HG03432 (cell line): ENCODE measurements around the gene REM1.
"Not testable (repeated sequence)": the region's sequence is repeated elsewhere in the genome, so short reads cannot be mapped to it uniquely, and the experiment has no call there.

ENCODE experiments used
- ATAC-seq: cut with Tn5 transposase; IDR thresholded peaks from one replicate; pipeline ENCODE4 v1.9.1; 2021; ENCODE audit warnings: mild to moderate bottlenecking, moderate library complexity; ENCODE audit not compliant: unreplicated experiment

REM1 gene

DNA sequence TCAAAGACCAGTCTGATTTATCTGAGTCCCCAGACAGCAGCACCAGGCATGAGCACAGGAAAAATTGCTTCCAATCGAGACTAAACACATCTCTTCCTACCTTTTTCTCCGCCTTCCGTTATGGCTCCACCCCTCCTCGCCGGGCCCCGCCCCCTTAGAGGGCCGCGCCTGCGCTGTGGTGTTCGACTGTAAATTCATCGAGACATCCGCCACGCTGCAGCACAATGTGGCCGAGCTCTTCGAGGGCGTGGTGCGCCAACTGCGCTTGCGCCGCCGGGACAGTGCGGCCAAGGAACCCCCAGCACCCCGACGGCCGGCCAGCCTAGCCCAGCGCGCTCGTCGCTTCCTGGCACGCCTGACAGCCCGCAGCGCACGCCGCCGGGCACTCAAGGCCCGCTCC lies 8.9 kb downstream of the REM1 start:
- ATAC-seq: no peak

DNA sequence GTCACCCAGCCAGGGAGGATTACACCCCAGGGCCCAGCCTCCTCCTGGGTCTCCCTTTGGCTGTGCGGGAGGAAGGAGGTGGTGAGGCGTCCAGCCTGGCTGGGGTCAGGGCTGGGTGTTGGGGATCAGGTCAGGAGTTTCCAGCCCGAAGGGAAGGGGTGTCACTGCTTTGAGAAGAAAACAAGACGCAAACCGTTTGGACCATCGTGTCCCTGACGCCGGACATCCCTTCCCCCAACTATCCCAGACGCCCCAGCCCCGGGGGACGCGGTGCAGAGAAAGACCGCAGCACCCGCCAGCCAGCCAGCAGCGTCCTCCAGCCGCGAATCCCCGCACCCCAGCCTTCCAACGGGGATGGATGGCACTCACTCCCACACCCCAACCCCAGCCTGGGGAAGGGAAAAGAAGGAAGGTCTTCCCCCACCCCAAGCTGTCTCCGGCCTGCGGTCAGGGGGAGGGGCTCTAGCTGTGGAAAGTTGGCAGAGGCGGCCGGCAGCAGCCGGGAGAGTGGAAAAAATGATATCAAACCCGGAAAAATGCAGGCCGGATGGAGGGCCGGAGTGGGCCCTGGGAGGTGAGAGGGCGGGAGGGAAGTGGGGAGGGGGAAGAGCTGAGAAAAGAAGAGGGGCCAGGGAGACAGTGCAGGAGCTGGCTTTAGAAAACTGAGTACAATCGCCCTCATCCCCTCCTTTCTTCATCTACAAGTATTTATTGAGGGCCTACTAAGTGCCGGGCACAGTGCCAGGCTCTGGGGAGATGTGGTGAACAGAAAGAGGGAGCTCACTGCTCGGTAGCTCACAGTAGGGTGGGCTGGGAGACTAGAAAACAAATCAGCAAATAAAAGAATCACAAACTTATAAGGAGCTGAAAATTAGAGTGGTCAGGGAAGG lies 10.6 kb downstream of the REM1 start:
- ATAC-seq: no peak

DNA sequence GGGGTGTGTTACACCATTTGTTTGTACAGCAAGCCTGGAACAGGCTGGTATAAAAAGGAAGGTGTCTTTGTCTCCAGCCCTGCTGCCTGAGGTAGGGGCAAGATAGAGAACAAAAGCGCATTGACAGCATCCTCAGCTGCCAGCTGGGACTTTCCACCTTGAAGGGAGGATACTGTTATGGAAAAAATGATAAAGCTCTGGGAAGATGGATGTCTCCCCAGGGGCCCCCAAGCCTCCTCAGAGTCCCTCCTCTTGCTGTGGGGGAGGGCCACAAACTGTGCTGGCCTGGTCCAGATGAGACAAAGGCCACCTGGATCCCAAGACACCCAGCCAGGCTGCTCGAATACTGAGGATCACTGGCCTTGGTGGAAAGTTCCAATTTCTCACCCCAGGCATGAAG lies 13.0 kb downstream of the REM1 start:
- no peak for ATAC-seq

DNA sequence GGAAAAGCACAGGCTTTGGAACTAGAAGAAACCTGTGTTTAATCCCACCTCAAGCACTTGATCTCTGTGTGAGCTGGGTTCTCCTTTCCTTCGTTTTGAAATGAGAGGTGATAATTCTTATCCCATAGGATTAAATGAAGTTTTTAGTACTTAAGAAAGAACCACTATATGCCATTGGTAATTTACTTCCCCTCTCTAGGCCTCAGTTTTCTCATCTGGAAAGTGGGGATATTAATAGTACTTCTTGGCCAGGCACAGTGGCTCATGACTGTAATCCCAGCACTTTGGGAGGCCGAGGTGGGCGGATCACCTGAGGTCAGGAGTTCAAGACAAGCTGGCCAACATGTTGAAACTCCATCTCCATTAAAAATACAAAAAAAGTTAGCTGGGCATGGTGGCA lies 14.1 kb downstream of the REM1 start:
- ATAC-seq: no peak

DNA sequence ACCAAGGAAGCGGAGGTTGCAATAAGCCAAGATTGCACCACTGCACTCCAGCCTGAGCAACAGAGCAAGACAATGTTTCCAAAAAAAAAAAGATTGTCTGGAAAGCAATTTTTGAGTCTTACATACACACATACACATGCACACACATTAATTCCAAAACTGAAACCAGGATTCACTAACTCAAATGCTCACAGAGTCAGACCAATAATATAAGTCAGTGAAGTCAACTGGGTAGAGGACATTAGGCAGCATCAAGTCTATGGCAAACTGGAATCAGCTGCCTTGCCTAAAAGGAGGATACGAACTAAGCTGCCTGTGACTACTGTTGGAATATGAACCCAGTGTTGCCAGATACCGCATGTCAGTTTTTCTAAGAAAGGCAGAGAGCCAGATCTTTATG lies 15.7 kb downstream of the REM1 start:
- ATAC-seq: no peak

DNA sequence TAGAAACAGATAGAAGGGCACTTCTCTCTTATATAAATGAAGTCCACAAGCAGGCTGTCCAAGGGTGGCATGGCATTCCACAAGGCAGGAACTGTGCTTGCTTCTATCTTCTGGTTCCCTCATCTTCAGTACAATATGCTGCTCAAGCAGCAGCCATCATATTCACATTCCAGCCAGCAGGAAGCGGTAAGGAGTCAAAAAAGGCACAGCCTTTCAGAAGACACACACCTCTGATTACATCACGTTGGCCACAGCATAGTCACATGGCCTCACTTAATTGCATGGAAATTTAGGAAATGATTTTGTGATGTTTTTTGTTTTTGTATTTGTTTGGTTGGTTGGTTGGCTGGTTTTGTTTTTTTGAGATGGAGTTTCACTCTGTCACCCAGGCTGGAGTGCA lies 19.0 kb downstream of the REM1 start:
- ATAC-seq: no peak

DNA sequence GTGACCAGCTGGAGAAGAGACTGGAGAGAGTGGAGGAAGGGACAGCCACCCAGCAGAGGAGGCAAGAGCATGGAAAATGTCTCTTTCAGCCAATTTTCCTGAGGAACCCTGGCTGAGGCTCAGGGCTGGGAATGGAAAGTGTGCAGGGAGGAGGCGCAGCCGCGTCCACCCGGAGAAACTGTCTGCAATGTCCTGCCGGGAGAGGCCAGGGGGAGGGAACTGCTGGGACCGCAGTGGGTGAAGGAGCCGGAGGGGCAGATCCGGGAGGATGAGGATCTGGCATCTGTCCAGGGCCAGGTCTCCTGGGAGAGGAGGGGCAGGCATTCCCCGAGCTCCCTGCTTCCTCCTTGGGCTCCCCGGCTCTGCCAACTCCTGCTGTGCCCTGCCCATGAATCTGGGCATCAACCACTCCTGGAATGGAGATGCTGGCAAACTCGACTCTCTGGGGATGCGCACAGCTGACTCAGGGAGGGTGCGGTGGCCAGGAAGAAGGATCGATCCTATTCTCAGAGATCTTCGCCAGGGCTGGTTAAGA lies 21.7 kb downstream of the REM1 start:
- no peak for ATAC-seq

DNA sequence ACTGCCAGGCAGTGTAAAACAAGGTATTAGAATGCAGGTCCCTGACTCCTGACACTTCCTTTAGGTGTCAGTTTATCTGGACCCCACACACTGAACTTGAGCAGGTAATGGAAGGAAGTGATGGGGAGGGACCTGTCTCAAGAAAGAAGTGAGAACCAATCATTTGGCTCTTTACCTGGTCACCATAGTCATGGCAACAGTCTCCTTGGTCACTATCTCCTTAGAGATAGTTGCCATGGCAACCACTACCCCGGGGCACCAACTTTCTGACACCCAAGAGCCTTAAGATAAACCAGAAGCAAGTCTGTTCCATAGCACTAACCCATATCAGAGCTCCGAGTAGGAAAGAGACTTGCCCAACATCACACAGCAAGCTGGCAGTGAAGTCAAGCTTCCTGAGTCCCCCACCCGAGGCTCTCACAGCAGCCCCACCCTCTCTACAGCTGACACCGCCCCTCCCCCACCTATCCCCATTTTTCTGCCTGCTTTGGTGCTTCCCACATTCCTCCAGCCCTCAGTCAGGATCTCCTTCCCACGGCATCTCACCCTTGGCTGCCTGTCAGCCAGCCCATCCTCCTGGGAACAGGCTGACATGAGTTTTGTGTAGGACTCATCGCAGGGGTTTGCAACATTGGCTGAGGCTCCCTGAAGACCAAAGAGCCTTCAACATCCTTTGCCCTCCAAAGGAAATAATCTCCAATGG lies 22.9 kb downstream of the REM1 start:
- ATAC-seq: no peak

DNA sequence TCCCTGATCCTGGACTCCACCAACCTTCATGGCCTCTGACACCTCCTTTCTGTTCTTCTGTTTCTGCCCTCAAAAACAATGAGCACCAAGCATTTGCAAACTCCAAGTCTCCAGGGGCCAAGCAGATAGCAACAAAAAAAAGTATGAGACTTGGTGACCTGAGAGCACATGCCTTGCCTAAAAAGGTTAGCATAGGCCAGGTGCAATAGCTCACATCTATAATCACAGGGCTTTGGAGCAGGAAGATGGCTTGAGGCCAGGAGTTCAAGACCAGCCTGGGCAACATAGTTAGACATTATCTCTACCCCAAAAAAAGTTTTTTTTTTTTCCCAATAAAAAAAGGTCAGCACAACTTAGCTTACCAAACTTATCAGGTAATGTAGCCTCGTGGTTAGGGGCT lies 25.4 kb downstream of the REM1 start:
- ATAC-seq: no peak

DNA sequence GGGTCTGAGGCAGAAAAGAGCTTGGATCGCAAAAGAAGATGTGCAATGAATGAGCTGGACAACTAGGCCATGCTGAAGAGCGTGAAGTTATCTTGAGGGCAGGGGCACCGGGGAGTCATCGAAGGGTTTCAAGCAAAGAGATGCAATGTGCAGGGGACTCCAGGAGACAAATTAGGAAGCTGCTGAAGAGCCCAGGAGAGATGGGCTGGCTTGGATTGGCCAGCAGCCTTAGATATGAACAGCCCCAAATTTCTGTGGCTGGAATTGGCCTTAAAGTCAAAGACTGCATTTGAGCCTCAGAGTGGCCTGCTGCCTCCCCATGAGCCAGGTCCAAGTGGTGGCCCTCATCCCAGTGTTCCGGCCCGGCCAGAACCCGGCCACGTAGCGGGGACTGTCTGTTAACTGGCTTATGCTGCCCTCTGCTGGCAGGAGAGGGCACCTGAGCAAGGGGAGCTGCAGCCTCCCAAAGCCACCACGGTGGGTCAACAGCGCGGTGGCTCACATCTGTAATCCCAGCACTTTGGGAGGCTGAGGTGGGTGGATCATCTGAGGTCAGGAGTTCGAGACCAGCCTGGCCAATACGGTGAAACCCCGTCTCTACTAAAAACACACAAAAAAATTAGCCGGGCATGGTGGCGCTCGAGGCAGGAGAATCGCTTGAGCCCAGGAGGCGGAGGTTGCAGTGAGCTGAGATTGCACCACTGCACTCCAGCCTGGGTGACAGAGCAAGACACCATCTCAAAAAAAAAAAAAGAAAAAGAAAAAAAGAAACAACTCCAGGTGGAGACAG lies 28.0 kb downstream of the REM1 start:
- peak; percentile 96 for ATAC-seq

DNA sequence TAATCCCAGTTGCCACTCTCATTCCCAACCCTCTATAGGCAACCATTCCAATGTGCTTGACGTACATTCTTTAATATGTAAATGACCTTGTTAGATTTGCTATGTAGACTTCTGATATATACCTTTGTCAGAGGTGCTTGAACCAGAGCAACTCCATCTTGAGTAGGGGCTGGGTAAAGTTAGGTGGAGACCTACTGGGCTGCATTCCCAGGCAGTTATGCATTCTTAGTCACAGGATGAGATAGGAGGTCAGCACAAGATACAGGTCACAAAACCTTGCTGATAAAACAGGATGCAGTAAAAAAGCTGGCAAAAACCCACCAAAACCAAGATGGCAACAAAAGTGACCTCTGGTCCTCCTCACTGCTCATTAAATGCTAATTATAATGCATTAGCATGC lies 30.8 kb downstream of the REM1 start:
- no peak for ATAC-seq

DNA sequence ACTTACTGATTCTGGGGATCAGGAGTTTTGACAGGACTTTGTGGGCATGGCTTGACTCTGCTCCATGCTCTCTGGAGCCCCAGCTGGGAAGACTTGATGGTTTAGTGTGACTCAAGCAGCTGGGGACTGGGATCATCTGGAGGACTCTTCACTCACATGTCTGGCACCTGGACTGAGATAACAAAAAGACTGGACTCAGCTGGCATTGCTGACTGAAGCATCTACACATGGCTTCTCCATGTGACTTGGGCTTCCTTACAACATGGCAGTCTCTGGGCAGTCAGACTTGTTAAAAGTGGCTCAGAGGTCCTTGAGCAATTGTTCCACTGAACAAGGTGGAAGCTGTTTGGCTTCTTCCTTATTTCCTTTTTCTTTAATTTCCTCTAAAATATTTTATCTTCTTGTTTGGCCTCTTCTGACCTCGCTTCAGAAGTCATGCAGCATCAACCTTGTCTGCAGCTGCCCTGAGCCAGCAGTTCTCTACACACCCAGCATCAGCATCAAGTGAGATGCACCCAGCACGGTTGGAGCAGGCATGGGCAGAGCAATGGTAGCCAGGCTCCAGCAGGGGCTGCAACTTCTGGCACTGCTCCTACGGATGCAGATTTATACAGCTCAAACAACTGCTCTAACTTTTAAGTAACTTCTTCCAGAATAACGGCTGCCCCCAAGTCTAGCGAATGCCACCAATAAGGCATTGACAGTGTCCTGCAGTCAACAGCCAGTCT lies 33.6 kb downstream of the REM1 start:
- ATAC-seq: no peak

DNA sequence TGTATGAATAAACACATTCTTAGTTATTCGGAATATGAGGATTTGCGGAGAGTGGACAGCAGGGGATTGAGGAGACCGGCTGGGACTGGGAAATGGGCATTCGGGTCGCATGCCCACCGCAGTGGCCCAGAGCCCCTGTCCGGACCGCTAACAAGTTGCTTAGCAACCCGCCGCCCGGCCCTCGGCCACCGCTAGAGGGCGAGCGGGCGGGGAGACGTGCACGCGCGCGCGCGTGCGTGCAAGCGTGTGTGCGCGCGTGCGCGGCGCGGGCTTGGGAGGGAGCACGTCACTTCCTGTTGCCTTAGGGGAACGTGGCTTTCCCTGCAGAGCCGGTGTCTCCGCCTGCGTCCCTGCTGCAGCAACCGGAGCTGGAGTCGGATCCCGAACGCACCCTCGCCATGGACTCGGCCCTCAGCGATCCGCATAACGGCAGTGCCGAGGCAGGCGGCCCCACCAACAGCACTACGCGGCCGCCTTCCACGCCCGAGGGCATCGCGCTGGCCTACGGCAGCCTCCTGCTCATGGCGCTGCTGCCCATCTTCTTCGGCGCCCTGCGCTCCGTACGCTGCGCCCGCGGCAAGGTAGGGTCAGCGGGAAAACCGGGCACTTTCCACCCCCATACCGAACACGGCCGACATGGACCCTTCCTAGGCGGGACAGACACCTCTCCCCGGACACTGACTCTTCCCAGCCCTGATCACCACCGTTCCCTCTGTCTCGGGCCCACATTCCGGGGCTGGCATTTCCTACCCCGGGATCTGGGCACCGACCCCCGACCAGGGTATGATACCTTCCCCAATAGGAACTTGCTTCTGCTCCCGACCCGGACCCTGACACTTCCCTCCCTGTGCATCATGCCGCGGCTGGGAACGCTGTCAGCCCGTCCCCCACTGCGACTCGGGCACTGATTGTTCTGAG lies 39.3 kb downstream of the REM1 start, which contains the start of gene HM13:
Gene HM13 (plus strand): TSS at position 289 of the 918 bp plus-strand sequence. CDS start 110 bp downstream, at position 399.
- ATAC-seq: peak; percentile 94

DNA sequence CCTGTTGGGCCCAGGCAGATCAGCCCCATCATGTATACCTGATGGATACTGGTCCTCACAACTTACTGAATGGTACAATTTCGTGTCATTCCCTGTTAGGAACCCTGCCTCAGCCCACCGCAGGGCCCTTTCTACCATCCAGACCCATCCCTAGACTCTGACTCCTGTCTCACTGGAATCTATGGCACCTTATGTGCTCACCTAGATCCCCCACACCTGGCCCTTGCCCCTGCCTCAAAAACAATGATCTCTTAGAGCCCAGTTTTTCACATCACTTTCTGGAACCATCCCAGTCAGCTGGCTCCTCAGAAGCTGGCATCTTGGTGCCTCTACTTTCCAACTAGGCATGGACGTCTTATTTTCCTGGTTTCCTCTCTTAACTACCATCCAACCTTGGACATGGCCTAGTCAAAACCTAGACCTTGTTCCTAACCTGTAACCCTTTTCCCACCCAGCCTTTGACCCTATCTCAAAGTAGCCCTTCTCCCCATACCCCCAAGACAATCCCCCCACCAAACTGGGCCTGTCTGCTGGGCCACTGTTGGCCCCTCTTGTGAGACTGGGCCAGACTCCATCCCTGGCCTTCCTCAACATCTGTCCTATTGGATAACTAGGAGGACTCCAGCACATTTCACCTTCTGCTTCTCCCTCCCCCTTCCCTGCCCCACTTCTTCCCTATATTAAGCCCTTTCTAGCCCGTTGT lies 40.1 kb downstream of the REM1 start:
- ATAC-seq: no peak

DNA sequence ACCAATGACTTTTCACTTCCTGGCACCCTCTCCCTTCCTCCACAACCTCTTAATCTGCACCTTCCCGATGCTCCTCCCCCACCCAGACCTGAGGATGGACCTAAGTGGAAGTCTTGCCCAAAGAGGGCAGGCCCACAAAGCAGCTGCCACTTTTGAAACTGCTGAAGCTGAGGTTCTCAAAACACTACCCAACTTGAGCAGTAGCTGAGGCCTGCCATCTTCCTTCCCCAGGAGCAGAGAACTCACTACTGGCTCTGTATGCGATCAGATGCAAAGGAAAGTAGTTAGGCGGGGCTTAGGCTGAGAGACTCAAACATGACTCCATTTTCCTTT lies 40.7 kb downstream of the REM1 start:
- no peak for ATAC-seq

DNA sequence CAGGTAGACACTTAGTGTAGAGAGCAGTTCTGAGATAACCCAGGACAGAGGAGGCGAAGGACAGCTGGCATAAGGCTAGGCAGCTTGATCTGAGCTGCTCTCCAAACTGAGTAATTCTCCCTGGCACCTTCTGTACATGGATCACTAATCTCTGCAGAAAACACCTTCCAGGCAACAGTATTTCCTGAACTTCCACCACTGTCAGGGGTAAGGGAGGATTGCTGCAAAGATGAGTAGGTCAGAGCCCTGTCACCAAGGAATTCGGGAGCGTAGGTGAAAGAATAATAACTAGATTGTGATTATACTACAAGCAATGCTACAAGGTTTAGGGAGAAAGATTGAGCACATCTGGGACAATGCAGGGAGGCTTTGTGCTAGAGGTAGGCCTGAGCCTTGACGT lies 41.1 kb downstream of the REM1 start:
- no peak for ATAC-seq

DNA sequence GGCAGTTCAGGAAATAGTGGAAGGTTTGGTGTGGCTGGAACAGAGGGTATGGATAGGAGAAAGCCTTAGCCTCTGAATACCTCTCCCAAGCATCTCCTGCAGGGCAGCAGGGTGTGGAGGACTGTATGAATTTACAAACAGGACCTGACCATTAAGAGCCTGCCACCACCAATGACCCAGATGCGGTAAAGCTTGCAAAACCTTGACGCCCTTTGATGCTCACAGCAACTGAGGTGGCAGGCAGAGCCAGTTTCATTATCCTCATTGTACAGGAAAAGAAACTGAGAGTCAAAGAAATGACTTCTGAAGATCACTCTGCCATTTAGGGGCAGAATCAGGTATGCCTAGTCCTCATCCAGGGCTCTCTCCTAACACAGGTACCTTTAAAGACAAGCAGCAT lies 41.6 kb downstream of the REM1 start:
- no peak for ATAC-seq

DNA sequence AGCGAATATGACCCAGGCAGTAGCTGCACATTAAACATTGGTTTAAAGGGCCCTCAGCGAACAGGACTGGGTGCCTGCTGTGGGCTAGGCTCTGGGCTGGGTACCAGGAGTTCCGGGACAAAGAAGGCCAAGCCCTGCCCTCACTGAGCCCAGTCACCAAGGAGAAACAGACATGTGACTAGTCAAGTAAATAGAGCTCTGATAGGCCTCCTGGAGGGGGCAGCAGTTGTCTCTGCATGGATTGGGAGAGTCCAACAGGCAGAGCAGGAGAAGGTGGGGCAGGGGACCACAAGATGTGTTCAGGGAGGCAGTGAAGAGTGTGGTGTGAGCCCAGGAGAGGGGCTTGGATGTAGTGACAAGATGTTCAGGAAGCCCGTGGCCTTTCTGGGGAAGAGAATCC lies 42.3 kb downstream of the REM1 start:
- no peak for ATAC-seq

DNA sequence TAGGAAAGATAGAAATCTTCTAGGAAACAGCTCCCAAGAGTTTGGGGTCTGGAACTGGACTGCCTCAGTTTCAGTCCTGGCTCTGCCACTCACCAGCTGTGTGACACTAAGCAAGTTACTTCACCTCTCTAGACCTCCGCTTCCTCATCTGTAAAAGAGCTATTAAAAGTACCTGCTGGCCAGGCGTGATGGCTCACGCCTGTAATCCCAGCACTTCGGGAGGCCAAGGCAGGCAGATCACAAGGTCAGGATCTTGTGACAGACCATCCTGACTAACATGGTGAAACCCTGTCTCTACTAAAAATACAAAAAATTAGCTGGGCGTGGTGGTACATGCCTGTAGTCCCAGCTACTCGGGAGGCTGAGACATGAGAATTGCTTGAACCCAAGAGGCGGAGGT lies 46.2 kb downstream of the REM1 start:
- not testable (repeated sequence) for ATAC-seq
